ENCODE data around the gene IQCB1. TPM values are rescaled to one million over a fixed set of nuclear protein-coding genes. Genes with fewer than 3 reads are reported as not detected.
"Not testable (repeated sequence)": the region's sequence is repeated elsewhere in the genome, so short reads cannot be mapped to it uniquely, and the experiment has no call there.

Gene IQCB1
- total RNA-seq (10 to 100 TPM; 23.4 to 25.0 TPM), polyA plus RNA-seq (ENCODE audit: insufficient read length in 2 of 2) (10 to 100 TPM; 20.6 to 21.2 TPM)
- long read RNA-seq, donor 1, partial matches to known transcripts: 0 of 2 reads
- long read RNA-seq, donor 1, other reads (novel, unspliced or antisense): 0 of 2 reads
- long read RNA-seq, donor 2, partial matches to known transcripts: 0 of 1 reads
- long read RNA-seq, donor 2, other reads (novel, unspliced or antisense): 0 of 1 reads
- long read RNA-seq, donor 3, partial matches to known transcripts: 0 of 1 reads
- long read RNA-seq, donor 3, other reads (novel, unspliced or antisense): 0 of 1 reads
- long read RNA-seq, donor 4, partial matches to known transcripts: 5 of 9 reads
- long read RNA-seq, donor 4, other reads (novel, unspliced or antisense): 0 of 9 reads

GRCh38 chr3:121834671-121835464 lies at the start of gene IQCB1, which contains the start of gene EAF2:
TSS of gene IQCB1 (minus strand) at chr3:121835060. CDS start at chr3:121828960, 6,100 bp downstream.
TSS of gene EAF2 (plus strand) at chr3:121835209. CDS start at chr3:121835286, 77 bp downstream.
- 0% methylated on average over 51 of the region's 54 CpGs for whole genome bisulfite sequencing (ENCODE audit: insufficient coverage)
- Histone ChIP-seq H3K9me3 (ENCODE audit: control insufficient read depth, insufficient read depth, low read length) (no peaks in the 10 kb centered on the region), H3K27ac (ENCODE audit: low read depth, low read length) (peak within 1 kb of the TSS; percentile 81), H3K27me3 (ENCODE audit: control insufficient read depth, insufficient read depth, low read length) (no peaks in the 10 kb centered on the region), H3K36me3 (ENCODE audit: control insufficient read depth, insufficient read depth, low read length) (no peaks in the 10 kb centered on the region), H3K4me1 (ENCODE audit: control insufficient read depth, insufficient read depth, low read length) (no peaks in the 10 kb centered on the region), H3K4me3 (ENCODE audit: low read depth, low read length) (peak within 1 kb of the TSS; percentile 87)
- DNase-seq (ENCODE audit: low read depth in 4 of 6, low spot score in 6 of 6): peak; percentile 88 to 99 (median 94)

- peak in 1 of 6 donors; percentile 2 for DNase-seq (ENCODE audit: low read depth in 4 of 6, low spot score in 6 of 6)
- Histone ChIP-seq H3K9me3 (ENCODE audit: control insufficient read depth, insufficient read depth, low read length) (no peaks in the 10 kb centered on the region), H3K4me3 (ENCODE audit: low read depth, low read length) (no peak overlapping the region), H3K27me3 (ENCODE audit: control insufficient read depth, insufficient read depth, low read length) (no peaks in the 10 kb centered on the region), H3K27ac (ENCODE audit: low read depth, low read length) (no peak overlapping the region), H3K4me1 (ENCODE audit: control insufficient read depth, insufficient read depth, low read length) (no peaks in the 10 kb centered on the region), H3K36me3 (ENCODE audit: control insufficient read depth, insufficient read depth, low read length) (no peaks in the 10 kb centered on the region)
- no CpG with 5 or more reads among the region's 1 CpG for WGBS (ENCODE audit: insufficient coverage)
Observed at GRCh38 chr3:121883507-121883906, 48.6 kb upstream of the IQCB1 start.

- WGBS (ENCODE audit: insufficient coverage): 80% methylated on average over 1 of the region's 1 CpG
- Histone ChIP-seq H3K4me3 (ENCODE audit: low read depth, low read length) (no peak overlapping the region), H3K9me3 (ENCODE audit: control insufficient read depth, insufficient read depth, low read length) (no peaks in the 10 kb centered on the region), H3K27me3 (ENCODE audit: control insufficient read depth, insufficient read depth, low read length) (no peaks in the 10 kb centered on the region), H3K27ac (ENCODE audit: low read depth, low read length) (no peak overlapping the region), H3K4me1 (ENCODE audit: control insufficient read depth, insufficient read depth, low read length) (no peaks in the 10 kb centered on the region), H3K36me3 (ENCODE audit: control insufficient read depth, insufficient read depth, low read length) (no peaks in the 10 kb centered on the region)
- no peak for DNase-seq (ENCODE audit: low read depth in 4 of 6, low spot score in 6 of 6)
Observed at GRCh38 chr3:121878411-121878810, 43.6 kb upstream of the IQCB1 start.

- Histone ChIP-seq H3K9me3 (ENCODE audit: control insufficient read depth, insufficient read depth, low read length) (no peaks in the 10 kb centered on the region), H3K27me3 (ENCODE audit: control insufficient read depth, insufficient read depth, low read length) (no peaks in the 10 kb centered on the region), H3K27ac (ENCODE audit: low read depth, low read length) (no peak overlapping the region), H3K4me3 (ENCODE audit: low read depth, low read length) (no peak overlapping the region), H3K4me1 (ENCODE audit: control insufficient read depth, insufficient read depth, low read length) (no peaks in the 10 kb centered on the region), H3K36me3 (ENCODE audit: control insufficient read depth, insufficient read depth, low read length) (no peaks in the 10 kb centered on the region)
- WGBS (ENCODE audit: insufficient coverage): 100% methylated on average over 1 of the region's 1 CpG
- no peak for DNase-seq (ENCODE audit: low read depth in 4 of 6, low spot score in 6 of 6)
Observed at GRCh38 chr3:121871430-121871829, 36.6 kb upstream of the IQCB1 start.

GRCh38 chr3:121870717-121871116 lies 35.9 kb upstream of the IQCB1 start:
- no peaks in the 10 kb centered on the region for H3K27me3 ChIP-seq (ENCODE audit: control insufficient read depth, insufficient read depth, low read length)
- H3K4me3 ChIP-seq (ENCODE audit: low read depth, low read length): no peak overlapping the region
- H3K36me3 ChIP-seq (ENCODE audit: control insufficient read depth, insufficient read depth, low read length): no peaks in the 10 kb centered on the region
- H3K4me1 ChIP-seq (ENCODE audit: control insufficient read depth, insufficient read depth, low read length): no peaks in the 10 kb centered on the region
- no peak overlapping the region for H3K27ac ChIP-seq (ENCODE audit: low read depth, low read length)
- no peak for DNase-seq (ENCODE audit: low read depth in 4 of 6, low spot score in 6 of 6)
- no peaks in the 10 kb centered on the region for H3K9me3 ChIP-seq (ENCODE audit: control insufficient read depth, insufficient read depth, low read length)

- Histone ChIP-seq H3K27me3 (ENCODE audit: control insufficient read depth, insufficient read depth, low read length) (no peaks in the 10 kb centered on the region), H3K4me1 (ENCODE audit: control insufficient read depth, insufficient read depth, low read length) (no peaks in the 10 kb centered on the region), H3K4me3 (ENCODE audit: low read depth, low read length) (no peak overlapping the region), H3K9me3 (ENCODE audit: control insufficient read depth, insufficient read depth, low read length) (no peaks in the 10 kb centered on the region), H3K27ac (ENCODE audit: low read depth, low read length) (no peak overlapping the region), H3K36me3 (ENCODE audit: control insufficient read depth, insufficient read depth, low read length) (no peaks in the 10 kb centered on the region)
- DNase-seq (ENCODE audit: low read depth in 4 of 6, low spot score in 6 of 6): no peak
- WGBS (ENCODE audit: insufficient coverage): 100% methylated on average over 1 of the region's 2 CpGs
Observed at GRCh38 chr3:121869736-121870135, 34.9 kb upstream of the IQCB1 start.

- Histone ChIP-seq H3K4me1 (ENCODE audit: control insufficient read depth, insufficient read depth, low read length) (no peaks in the 10 kb centered on the region), H3K27ac (ENCODE audit: low read depth, low read length) (no peak overlapping the region), H3K36me3 (ENCODE audit: control insufficient read depth, insufficient read depth, low read length) (no peaks in the 10 kb centered on the region), H3K27me3 (ENCODE audit: control insufficient read depth, insufficient read depth, low read length) (no peaks in the 10 kb centered on the region), H3K9me3 (ENCODE audit: control insufficient read depth, insufficient read depth, low read length) (no peaks in the 10 kb centered on the region), H3K4me3 (ENCODE audit: low read depth, low read length) (no peak overlapping the region)
- DNase-seq (ENCODE audit: low read depth in 4 of 6, low spot score in 6 of 6): no peak
Observed at GRCh38 chr3:121863801-121864200, 28.9 kb upstream of the IQCB1 start.

GRCh38 chr3:121863247-121863646 lies 28.4 kb upstream of the IQCB1 start:
- not testable (repeated sequence) for H3K4me3 ChIP-seq (ENCODE audit: low read depth, low read length); DNase-seq (ENCODE audit: low read depth in 4 of 6, low spot score in 6 of 6); H3K4me1 ChIP-seq (ENCODE audit: control insufficient read depth, insufficient read depth, low read length); H3K36me3 ChIP-seq (ENCODE audit: control insufficient read depth, insufficient read depth, low read length); H3K27me3 ChIP-seq (ENCODE audit: control insufficient read depth, insufficient read depth, low read length); H3K27ac ChIP-seq (ENCODE audit: low read depth, low read length); H3K9me3 ChIP-seq (ENCODE audit: control insufficient read depth, insufficient read depth, low read length)
- 98% methylated on average over 8 of the region's 9 CpGs for WGBS (ENCODE audit: insufficient coverage)

GRCh38 chr3:121857778-121858177 lies 22.9 kb upstream of the IQCB1 start:
- H3K4me3 ChIP-seq (ENCODE audit: low read depth, low read length); DNase-seq (ENCODE audit: low read depth in 4 of 6, low spot score in 6 of 6); H3K36me3 ChIP-seq (ENCODE audit: control insufficient read depth, insufficient read depth, low read length); H3K27ac ChIP-seq (ENCODE audit: low read depth, low read length); H3K9me3 ChIP-seq (ENCODE audit: control insufficient read depth, insufficient read depth, low read length); H3K4me1 ChIP-seq (ENCODE audit: control insufficient read depth, insufficient read depth, low read length); H3K27me3 ChIP-seq (ENCODE audit: control insufficient read depth, insufficient read depth, low read length): not testable (repeated sequence)
- no CpG with 5 or more reads among the region's 5 CpGs for WGBS (ENCODE audit: insufficient coverage)
